Measurements from ENCODE around the gene OSGEPL1. TPM values are rescaled to one million over a fixed set of nuclear protein-coding genes. Genes with fewer than 3 reads are reported as not detected.

OSGEPL1 gene, protein sequence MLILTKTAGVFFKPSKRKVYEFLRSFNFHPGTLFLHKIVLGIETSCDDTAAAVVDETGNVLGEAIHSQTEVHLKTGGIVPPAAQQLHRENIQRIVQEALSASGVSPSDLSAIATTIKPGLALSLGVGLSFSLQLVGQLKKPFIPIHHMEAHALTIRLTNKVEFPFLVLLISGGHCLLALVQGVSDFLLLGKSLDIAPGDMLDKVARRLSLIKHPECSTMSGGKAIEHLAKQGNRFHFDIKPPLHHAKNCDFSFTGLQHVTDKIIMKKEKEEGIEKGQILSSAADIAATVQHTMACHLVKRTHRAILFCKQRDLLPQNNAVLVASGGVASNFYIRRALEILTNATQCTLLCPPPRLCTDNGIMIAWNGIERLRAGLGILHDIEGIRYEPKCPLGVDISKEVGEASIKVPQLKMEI
- 1 to 10 TPM; 2.1 to 6.5 TPM for total RNA-seq

GRCh38 chr2:189762551-189763298 is at the start of gene OSGEPL1:
OSGEPL1 (minus strand) TSS chr2:189762792; CDS start chr2:189761640, 1,152 bp downstream.
- Histone ChIP-seq H3K27me3 (no peaks in the 10 kb centered on the region), H3K4me1 (no peaks in the 10 kb centered on the region), H3K9ac (ENCODE audit: low read depth in 2 of 2, low read length in 2 of 2) (peak within 1 kb of the TSS; percentile 68 to 93), H3K9me3 (no peaks in the 10 kb centered on the region), H3K4me3 (peak within 1 kb of the TSS; percentile 56), H3K36me3 (no peaks in the 10 kb centered on the region), H3K27ac (peak within 1 kb of the TSS; percentile 77)
- no peak for TF ChIP-seq CTCF (IDR thresholded peaks at IDR 0.05)
- DNase-seq: peak; percentile 94
- intact Hi-C loops (cut with DNase I): loop anchor here (5.0 kb wide), 1 partner anchor 95 kb away; no protein-coding TSS in a partner anchor

DNA sequence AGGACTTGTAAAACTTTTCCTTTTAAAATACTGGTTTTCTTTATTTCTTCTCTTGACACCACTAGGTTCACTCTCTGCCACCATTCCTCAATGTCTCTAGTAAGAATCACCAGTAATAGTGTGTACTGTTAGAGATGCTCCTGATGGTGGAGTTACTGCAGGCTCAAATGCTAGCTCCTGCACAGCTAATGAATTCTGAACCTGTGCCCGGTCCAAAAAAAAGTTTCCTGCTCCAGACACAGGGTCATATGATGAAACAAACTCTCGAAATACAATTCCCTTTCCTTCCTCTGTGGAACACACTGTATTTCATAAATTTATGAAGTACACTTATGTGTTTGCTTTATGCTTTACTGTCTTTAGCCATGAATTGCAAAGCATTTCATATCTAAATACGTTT is 40.8 kb upstream of the OSGEPL1 start:
- H3K9me3 ChIP-seq: no peaks in the 10 kb centered on the region
- H3K36me3 ChIP-seq: no peaks in the 10 kb centered on the region
- no peak overlapping the region for H3K4me3 ChIP-seq
- no peaks in the 10 kb centered on the region for H3K27me3 ChIP-seq
- no peak for TF ChIP-seq CTCF (IDR thresholded peaks at IDR 0.05)
- no peak overlapping the region for H3K9ac ChIP-seq (ENCODE audit: low read depth in 2 of 2, low read length in 2 of 2)
- H3K4me1 ChIP-seq: no peaks in the 10 kb centered on the region
- DNase-seq: no peak
- intact Hi-C loops (cut with DNase I): no loop called here
- H3K27ac ChIP-seq: no peak overlapping the region

GRCh38 chr2:189802396-189802912 is 39.9 kb upstream of the OSGEPL1 start:
- H3K27ac ChIP-seq: no peak overlapping the region
- no peak overlapping the region for H3K9ac ChIP-seq (ENCODE audit: low read depth in 2 of 2, low read length in 2 of 2)
- no peak overlapping the region for H3K4me3 ChIP-seq
- TF ChIP-seq CTCF (IDR thresholded peaks at IDR 0.05): no peak
- H3K4me1 ChIP-seq: no peaks in the 10 kb centered on the region
- no peaks in the 10 kb centered on the region for H3K36me3 ChIP-seq
- DNase-seq: no peak
- H3K27me3 ChIP-seq: no peaks in the 10 kb centered on the region
- no peaks in the 10 kb centered on the region for H3K9me3 ChIP-seq
- intact Hi-C loops (cut with DNase I): no loop called here

DNA sequence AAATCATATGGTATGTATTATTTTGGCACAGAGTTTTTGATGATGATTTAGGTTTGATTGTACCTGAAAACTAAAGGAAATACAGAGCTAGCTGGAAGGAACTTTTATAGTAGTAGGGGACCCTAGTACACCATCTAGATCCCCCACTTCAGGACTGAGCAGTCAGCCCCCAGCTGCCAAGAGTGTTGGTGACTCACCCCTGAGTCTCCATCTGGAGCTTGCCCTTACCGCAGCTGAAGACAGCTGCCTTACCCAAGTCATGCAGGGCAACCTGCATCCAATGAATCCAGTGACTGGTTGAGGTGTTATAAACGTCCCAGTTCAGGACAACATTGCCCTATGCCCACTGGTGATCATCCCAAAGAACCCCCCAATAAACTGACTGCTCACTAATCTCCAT is 36.9 kb upstream of the OSGEPL1 start:
- Histone ChIP-seq H3K36me3 (no peaks in the 10 kb centered on the region), H3K9me3 (no peaks in the 10 kb centered on the region), H3K4me1 (no peaks in the 10 kb centered on the region), H3K9ac (ENCODE audit: low read depth in 2 of 2, low read length in 2 of 2) (no peak overlapping the region), H3K27me3 (no peaks in the 10 kb centered on the region), H3K27ac (no peak overlapping the region), H3K4me3 (no peak overlapping the region)
- no peak for TF ChIP-seq CTCF (IDR thresholded peaks at IDR 0.05)
- DNase-seq: no peak
- intact Hi-C loops (cut with DNase I): no loop called here

GRCh38 chr2:189799030-189799331 is 36.4 kb upstream of the OSGEPL1 start:
- no peak for TF ChIP-seq CTCF (IDR thresholded peaks at IDR 0.05)
- Histone ChIP-seq H3K27me3 (no peaks in the 10 kb centered on the region), H3K36me3 (no peaks in the 10 kb centered on the region), H3K9me3 (no peaks in the 10 kb centered on the region), H3K27ac (no peak overlapping the region), H3K9ac (ENCODE audit: low read depth in 2 of 2, low read length in 2 of 2) (no peak overlapping the region), H3K4me1 (no peaks in the 10 kb centered on the region), H3K4me3 (no peak overlapping the region)
- intact Hi-C loops (cut with DNase I): no loop called here
- DNase-seq: no peak
